Measurements from ENCODE around the gene SCN4A. TPM values are rescaled to one million over a fixed set of nuclear protein-coding genes. Genes with fewer than 3 reads are reported as not detected.
"Not testable (repeated sequence)": the region's sequence is repeated elsewhere in the genome, so short reads cannot be mapped to it uniquely, and the experiment has no call there.

The SCN4A gene
- polyA plus RNA-seq, 2 donors: 0.01 to 0.08 TPM

- no peak overlapping the region for H3K4me3 ChIP-seq (ENCODE audit: low read depth in 1 of 2, low read length in 2 of 2)
- no peaks in the 10 kb centered on the region for H3K27me3 ChIP-seq (ENCODE audit: control insufficient read depth in 1 of 2, insufficient read depth in 2 of 2, low read length in 2 of 2)
- no peaks in the 10 kb centered on the region for H3K36me3 ChIP-seq (ENCODE audit: control insufficient read depth in 2 of 2, insufficient read depth in 2 of 2, low read length in 1 of 2)
- WGBS, 2 donors: 60 to 64% methylated on average over 13 to 16 of the region's 16 CpGs
- peaks cover 0 to 13% of the 10 kb centered on the region in 2 donors for H3K4me1 ChIP-seq (ENCODE audit: control insufficient read depth in 2 of 2, insufficient read depth in 2 of 2, low read length in 1 of 2)
- peak overlapping the region; percentile 2 to 68 for H3K27ac ChIP-seq (ENCODE audit: low read depth in 2 of 2, low read length in 1 of 2)
- H3K9me3 ChIP-seq (ENCODE audit: control insufficient read depth in 2 of 2, insufficient read depth in 1 of 2, low read depth in 1 of 2, low read length in 1 of 2): peaks cover 0 to 3% of the 10 kb centered on the region in 2 donors
Measured at GRCh38 chr17:63930951-63931575, 41.7 kb downstream of the SCN4A start.

GRCh38 chr17:63929860-63930766 lies 42.6 kb downstream of the SCN4A start:
- no peak overlapping the region for H3K4me3 ChIP-seq (ENCODE audit: low read depth in 1 of 2, low read length in 2 of 2)
- H3K27ac ChIP-seq (ENCODE audit: low read depth in 2 of 2, low read length in 1 of 2): no peak overlapping the region
- H3K9me3 ChIP-seq (ENCODE audit: control insufficient read depth in 2 of 2, insufficient read depth in 1 of 2, low read depth in 1 of 2, low read length in 1 of 2): peaks cover 0 to 3% of the 10 kb centered on the region in 2 donors
- no peaks in the 10 kb centered on the region for H3K36me3 ChIP-seq (ENCODE audit: control insufficient read depth in 2 of 2, insufficient read depth in 2 of 2, low read length in 1 of 2)
- no peaks in the 10 kb centered on the region for H3K27me3 ChIP-seq (ENCODE audit: control insufficient read depth in 1 of 2, insufficient read depth in 2 of 2, low read length in 2 of 2)
- peaks cover 0 to 13% of the 10 kb centered on the region in 2 donors for H3K4me1 ChIP-seq (ENCODE audit: control insufficient read depth in 2 of 2, insufficient read depth in 2 of 2, low read length in 1 of 2)
- 53 to 68% methylated on average over 24 of the region's 24 CpGs for WGBS, 2 donors

- Histone ChIP-seq H3K27ac (ENCODE audit: low read depth in 2 of 2, low read length in 1 of 2) (no peak overlapping the region), H3K9me3 (ENCODE audit: control insufficient read depth in 2 of 2, insufficient read depth in 1 of 2, low read depth in 1 of 2, low read length in 1 of 2) (peaks cover 0 to 3% of the 10 kb centered on the region in 2 donors), H3K4me3 (ENCODE audit: low read depth in 1 of 2, low read length in 2 of 2) (no peak overlapping the region), H3K27me3 (ENCODE audit: control insufficient read depth in 1 of 2, insufficient read depth in 2 of 2, low read length in 2 of 2) (no peaks in the 10 kb centered on the region), H3K36me3 (ENCODE audit: control insufficient read depth in 2 of 2, insufficient read depth in 2 of 2, low read length in 1 of 2) (no peaks in the 10 kb centered on the region), H3K4me1 (ENCODE audit: control insufficient read depth in 2 of 2, insufficient read depth in 2 of 2, low read length in 1 of 2) (peaks cover 0 to 13% of the 10 kb centered on the region in 2 donors)
- 91 to 94% methylated on average over 10 of the region's 10 CpGs for WGBS, 2 donors
Measured at GRCh38 chr17:63928966-63929695, 43.6 kb downstream of the SCN4A start.

GRCh38 chr17:63928172-63928666 lies 44.5 kb downstream of the SCN4A start:
- WGBS, 2 donors: 85 to 86% methylated on average over 10 of the region's 10 CpGs

GRCh38 chr17:63927464-63928171 lies 45.1 kb downstream of the SCN4A start:
- H3K27me3 ChIP-seq (ENCODE audit: control insufficient read depth in 1 of 2, insufficient read depth in 2 of 2, low read length in 2 of 2): no peaks in the 10 kb centered on the region
- no peaks in the 10 kb centered on the region for H3K36me3 ChIP-seq (ENCODE audit: control insufficient read depth in 2 of 2, insufficient read depth in 2 of 2, low read length in 1 of 2)
- peaks cover 0 to 3% of the 10 kb centered on the region in 2 donors for H3K9me3 ChIP-seq (ENCODE audit: control insufficient read depth in 2 of 2, insufficient read depth in 1 of 2, low read depth in 1 of 2, low read length in 1 of 2)
- H3K27ac ChIP-seq (ENCODE audit: low read depth in 2 of 2, low read length in 1 of 2): no peak overlapping the region
- WGBS, 2 donors: 60 to 75% methylated on average over 8 of the region's 8 CpGs
- peaks cover 0 to 13% of the 10 kb centered on the region in 2 donors for H3K4me1 ChIP-seq (ENCODE audit: control insufficient read depth in 2 of 2, insufficient read depth in 2 of 2, low read length in 1 of 2)
- H3K4me3 ChIP-seq (ENCODE audit: low read depth in 1 of 2, low read length in 2 of 2): no peak overlapping the region

More at GRCh38 chr17:63928172-63928666, 44.5 kb downstream of the SCN4A start:
- Histone ChIP-seq H3K4me3 (ENCODE audit: low read depth in 1 of 2, low read length in 2 of 2) (no peak overlapping the region), H3K27ac (ENCODE audit: low read depth in 2 of 2, low read length in 1 of 2) (no peak overlapping the region), H3K4me1 (ENCODE audit: control insufficient read depth in 2 of 2, insufficient read depth in 2 of 2, low read length in 1 of 2) (peaks cover 0 to 13% of the 10 kb centered on the region in 2 donors), H3K36me3 (ENCODE audit: control insufficient read depth in 2 of 2, insufficient read depth in 2 of 2, low read length in 1 of 2) (no peaks in the 10 kb centered on the region), H3K27me3 (ENCODE audit: control insufficient read depth in 1 of 2, insufficient read depth in 2 of 2, low read length in 2 of 2) (no peaks in the 10 kb centered on the region), H3K9me3 (ENCODE audit: control insufficient read depth in 2 of 2, insufficient read depth in 1 of 2, low read depth in 1 of 2, low read length in 1 of 2) (peaks cover 0 to 3% of the 10 kb centered on the region in 2 donors)

- whole genome bisulfite sequencing, 2 donors: 94 to 98% methylated on average over 2 of the region's 2 CpGs
- Histone ChIP-seq H3K4me1 (ENCODE audit: control insufficient read depth in 2 of 2, insufficient read depth in 2 of 2, low read length in 1 of 2) (peaks cover 0 to 13% of the 10 kb centered on the region in 2 donors), H3K4me3 (ENCODE audit: low read depth in 1 of 2, low read length in 2 of 2) (no peak overlapping the region), H3K27me3 (ENCODE audit: control insufficient read depth in 1 of 2, insufficient read depth in 2 of 2, low read length in 2 of 2) (no peaks in the 10 kb centered on the region), H3K36me3 (ENCODE audit: control insufficient read depth in 2 of 2, insufficient read depth in 2 of 2, low read length in 1 of 2) (no peaks in the 10 kb centered on the region), H3K9me3 (ENCODE audit: control insufficient read depth in 2 of 2, insufficient read depth in 1 of 2, low read depth in 1 of 2, low read length in 1 of 2) (no peaks in the 10 kb centered on the region), H3K27ac (ENCODE audit: low read depth in 2 of 2, low read length in 1 of 2) (no peak overlapping the region)
Measured at GRCh38 chr17:63926164-63926563, 46.6 kb downstream of the SCN4A start.

- no peak overlapping the region for H3K4me3 ChIP-seq (ENCODE audit: low read depth in 1 of 2, low read length in 2 of 2)
- 66 to 76% methylated on average over 5 of the region's 5 CpGs for WGBS, 2 donors
- H3K9me3 ChIP-seq (ENCODE audit: control insufficient read depth in 2 of 2, insufficient read depth in 1 of 2, low read depth in 1 of 2, low read length in 1 of 2): no peaks in the 10 kb centered on the region
- no peak overlapping the region for H3K27ac ChIP-seq (ENCODE audit: low read depth in 2 of 2, low read length in 1 of 2)
- peaks cover 0 to 11% of the 10 kb centered on the region in 2 donors for H3K4me1 ChIP-seq (ENCODE audit: control insufficient read depth in 2 of 2, insufficient read depth in 2 of 2, low read length in 1 of 2)
- no peaks in the 10 kb centered on the region for H3K27me3 ChIP-seq (ENCODE audit: control insufficient read depth in 1 of 2, insufficient read depth in 2 of 2, low read length in 2 of 2)
- H3K36me3 ChIP-seq (ENCODE audit: control insufficient read depth in 2 of 2, insufficient read depth in 2 of 2, low read length in 1 of 2): no peaks in the 10 kb centered on the region
Measured at GRCh38 chr17:63925615-63926014, 47.1 kb downstream of the SCN4A start.

- H3K4me1 ChIP-seq (ENCODE audit: control insufficient read depth in 2 of 2, insufficient read depth in 2 of 2, low read length in 1 of 2); H3K27me3 ChIP-seq (ENCODE audit: control insufficient read depth in 1 of 2, insufficient read depth in 2 of 2, low read length in 2 of 2); H3K36me3 ChIP-seq (ENCODE audit: control insufficient read depth in 2 of 2, insufficient read depth in 2 of 2, low read length in 1 of 2); H3K27ac ChIP-seq (ENCODE audit: low read depth in 2 of 2, low read length in 1 of 2); H3K4me3 ChIP-seq (ENCODE audit: low read depth in 1 of 2, low read length in 2 of 2); H3K9me3 ChIP-seq (ENCODE audit: control insufficient read depth in 2 of 2, insufficient read depth in 1 of 2, low read depth in 1 of 2, low read length in 1 of 2): not testable (repeated sequence)
- WGBS, 2 donors: 74 to 81% methylated on average over 9 of the region's 9 CpGs
Measured at GRCh38 chr17:63922402-63922801, 50.3 kb downstream of the SCN4A start.

- 84 to 86% methylated on average over 5 of the region's 5 CpGs for WGBS, 2 donors
- H3K9me3 ChIP-seq (ENCODE audit: control insufficient read depth in 2 of 2, insufficient read depth in 1 of 2, low read depth in 1 of 2, low read length in 1 of 2); H3K36me3 ChIP-seq (ENCODE audit: control insufficient read depth in 2 of 2, insufficient read depth in 2 of 2, low read length in 1 of 2); H3K4me3 ChIP-seq (ENCODE audit: low read depth in 1 of 2, low read length in 2 of 2); H3K27me3 ChIP-seq (ENCODE audit: control insufficient read depth in 1 of 2, insufficient read depth in 2 of 2, low read length in 2 of 2); H3K4me1 ChIP-seq (ENCODE audit: control insufficient read depth in 2 of 2, insufficient read depth in 2 of 2, low read length in 1 of 2); H3K27ac ChIP-seq (ENCODE audit: low read depth in 2 of 2, low read length in 1 of 2): not testable (repeated sequence)
Measured at GRCh38 chr17:63920779-63921178, 51.9 kb downstream of the SCN4A start.

Data from esophagus (tissue), 2 donors.